Measurements from ENCODE around the gene BUD23.
"Not testable (repeated sequence)": the region's sequence is repeated elsewhere in the genome, so short reads cannot be mapped to it uniquely, and the experiment has no call there.

The BUD23 gene

DNA sequence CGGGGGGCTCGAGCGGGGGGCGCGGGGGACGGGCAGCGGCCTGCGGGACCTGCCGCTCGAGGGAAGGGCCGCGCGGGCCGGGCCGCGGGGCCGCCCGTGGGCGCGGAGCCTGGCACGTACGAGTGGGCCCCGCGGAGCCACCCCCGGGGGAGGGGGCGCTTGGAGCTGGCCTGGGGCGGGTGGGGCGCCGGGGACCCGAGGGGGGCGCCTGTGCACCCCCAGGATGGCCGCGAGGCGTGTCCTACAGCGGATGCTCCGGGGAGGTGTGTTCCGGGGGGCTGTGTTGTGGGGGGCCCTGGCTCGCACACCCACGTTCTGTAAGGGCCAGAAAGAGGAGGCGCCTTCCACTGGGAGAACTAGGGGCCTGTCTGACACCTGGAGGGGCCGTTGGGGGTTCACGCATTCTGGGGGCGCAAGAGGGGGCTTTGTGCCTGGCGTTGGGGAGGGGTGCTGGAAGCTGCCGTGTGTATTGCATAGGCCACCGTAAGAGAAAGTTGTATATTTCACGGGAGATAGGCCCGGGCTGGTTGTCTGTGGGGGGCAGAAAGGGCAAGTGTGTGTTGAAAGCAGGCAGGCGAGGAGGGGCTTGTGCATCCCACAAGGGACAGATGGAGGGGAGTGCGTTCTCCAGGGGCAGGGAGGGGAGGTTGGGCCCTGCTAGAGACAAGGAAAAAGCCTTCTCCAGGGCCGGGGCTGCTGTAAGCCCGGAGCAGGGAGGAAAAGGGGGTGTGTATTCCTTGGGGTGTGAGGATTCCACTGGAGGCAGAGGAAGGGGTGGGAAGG is 15.1 kb upstream of the BUD23 start:
- DNase-seq: no peak

GRCh38 chr7:73668886-73669230 is 14.5 kb upstream of the BUD23 start:
- DNase-seq: no peak

DNA sequence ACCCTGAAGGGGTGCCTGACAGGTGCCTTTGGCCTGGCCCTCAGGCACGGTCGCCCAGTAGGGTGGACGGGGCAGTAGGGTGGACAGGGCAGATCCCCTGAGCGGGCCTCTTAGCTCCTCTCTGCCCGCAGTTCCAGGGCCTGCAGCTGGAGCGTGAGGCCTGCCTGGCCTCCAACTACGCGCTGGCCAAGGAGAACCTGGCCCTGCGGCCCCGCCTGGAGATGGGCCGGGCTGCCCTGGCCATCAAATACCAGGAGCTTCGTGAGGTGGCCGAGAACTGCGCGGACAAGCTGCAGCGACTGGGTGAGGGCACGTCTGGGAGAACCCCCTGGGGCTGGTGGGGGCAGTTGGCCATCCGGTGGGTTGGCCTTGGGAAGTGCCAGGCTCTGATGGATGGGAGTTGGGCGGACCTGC is 14.1 kb upstream of the BUD23 start:
- no peak for DNase-seq

- no peak for DNase-seq
Observed at GRCh38 chr7:73669858-73670385, 13.5 kb upstream of the BUD23 start.

GRCh38 chr7:73671322-73671661 is 12.1 kb upstream of the BUD23 start:
- DNase-seq: no peak

- no peak for DNase-seq
Observed at GRCh38 chr7:73671857-73672445, 11.4 kb upstream of the BUD23 start.

GRCh38 chr7:73674468-73675124 is 8.8 kb upstream of the BUD23 start:
- DNase-seq: no peak

DNA sequence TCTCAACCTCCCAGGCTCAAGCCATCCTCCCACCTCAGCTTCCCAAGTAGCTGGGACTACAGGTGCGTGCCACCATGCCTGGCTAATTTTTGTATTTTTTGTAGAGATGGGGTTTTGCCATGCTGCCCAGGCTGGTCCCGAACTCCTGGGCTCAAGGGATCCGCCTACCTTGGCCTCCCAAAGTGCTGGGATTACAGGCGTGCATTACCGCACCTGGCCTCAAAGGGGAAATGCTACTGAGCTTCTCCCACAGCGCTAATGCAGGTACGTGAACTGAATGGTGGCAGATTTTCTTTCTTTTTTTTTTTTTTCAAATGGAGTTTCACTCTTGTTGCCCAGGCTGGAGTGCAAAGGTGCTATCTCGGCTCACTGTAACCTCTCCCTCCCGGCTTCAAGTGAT is 7.3 kb upstream of the BUD23 start:
- not testable (repeated sequence) for DNase-seq

- DNase-seq: no peak
Observed at GRCh38 chr7:73678862-73679261, 4.5 kb upstream of the BUD23 start.

GRCh38 chr7:73679709-73680108 is 3.7 kb upstream of the BUD23 start:
- DNase-seq: no peak

GRCh38 chr7:73680501-73680900 is 2.9 kb upstream of the BUD23 start:
- DNase-seq: no peak

GRCh38 chr7:73681031-73681430 is 2.4 kb upstream of the BUD23 start:
- DNase-seq: no peak

DNA sequence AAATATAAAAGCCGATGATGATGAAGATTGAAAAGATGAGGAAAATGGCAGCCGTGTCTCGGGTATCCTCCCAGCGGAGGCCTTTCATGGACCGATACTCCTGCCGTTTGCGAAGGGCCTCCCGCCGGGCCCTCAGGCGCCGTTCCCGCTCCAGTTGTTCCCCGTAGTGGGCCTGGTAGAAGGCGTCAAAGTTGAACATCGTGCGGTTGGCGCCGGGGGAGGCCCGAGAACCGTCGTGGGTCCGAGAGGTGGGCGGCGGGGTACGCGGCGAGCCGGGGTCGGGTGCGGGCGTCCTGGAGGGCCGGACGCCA is 697 bp upstream of the BUD23 start:
- DNase-seq: no peak

GRCh38 chr7:73683788-73684693 is 644 bp downstream of the BUD23 start:
- no peak for DNase-seq

GRCh38 chr7:73685311-73685710 is 1.9 kb downstream of the BUD23 start:
- DNase-seq: no peak

DNA sequence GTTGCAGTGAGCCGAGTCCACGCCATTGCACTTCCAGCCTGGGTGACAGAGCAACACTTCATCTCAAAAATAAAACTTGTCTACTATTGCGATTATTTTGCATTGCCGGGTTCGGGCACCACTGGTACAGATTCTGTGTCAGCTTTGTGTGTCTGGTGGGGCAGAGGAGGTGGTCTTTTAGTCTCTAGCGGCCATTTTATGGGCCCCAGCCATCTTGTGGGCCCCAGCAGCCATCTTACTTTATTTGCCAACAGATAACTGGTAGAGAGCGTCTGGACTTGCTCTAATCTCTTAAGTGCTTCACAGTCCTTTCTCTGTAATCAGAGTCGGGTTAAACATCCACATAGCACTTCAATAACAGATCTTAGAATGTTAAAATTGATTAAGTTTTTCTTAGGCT is 4.9 kb downstream of the BUD23 start:
- DNase-seq: no peak

DNA sequence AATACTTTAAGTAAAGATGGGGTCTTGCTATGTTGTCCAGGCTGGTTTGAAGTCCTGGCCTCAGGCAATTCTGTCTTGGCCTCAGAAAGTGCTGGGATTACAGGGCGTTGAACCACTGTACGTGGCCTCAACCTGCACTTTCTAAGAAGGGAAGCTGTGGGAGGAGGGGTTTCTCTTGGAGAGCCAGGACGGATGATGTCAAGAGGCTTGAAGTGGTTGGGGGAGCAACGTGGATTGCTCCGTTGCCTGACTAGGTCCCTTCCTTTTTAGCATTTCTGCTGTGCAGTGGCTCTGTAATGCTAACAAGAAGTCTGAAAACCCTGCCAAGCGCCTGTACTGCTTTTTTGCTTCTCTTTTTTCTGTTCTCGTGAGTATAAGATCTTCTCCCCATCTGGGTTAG is 7.2 kb downstream of the BUD23 start:
- no peak for DNase-seq

GRCh38 chr7:73696372-73696771 is 13.0 kb downstream of the BUD23 start:
- no peak for DNase-seq

- no peak for DNase-seq
Observed at GRCh38 chr7:73698410-73698809, 15.0 kb downstream of the BUD23 start.

- DNase-seq: no peak
Observed at GRCh38 chr7:73699370-73700068, 16.1 kb downstream of the BUD23 start.

- no peak for DNase-seq
Observed at GRCh38 chr7:73700069-73700423, 16.6 kb downstream of the BUD23 start.

GRCh38 chr7:73700581-73701134 is 17.3 kb downstream of the BUD23 start:
- DNase-seq: no peak
